DND-41 (cell line): Measurements from ENCODE around the gene SLC37A2.
"Not testable (repeated sequence)": the region's sequence is repeated elsewhere in the genome, so short reads cannot be mapped to it uniquely, and the experiment has no call there.

Source experiments
- CTCF ChIP-seq: IDR thresholded peaks from 2 replicates; pipeline ENCODE4 v1.5.1; 2012; ENCODE audit warnings: borderline replicate concordance, low read length, moderate library complexity, mild to moderate bottlenecking; ENCODE audit not compliant: poor library complexity, severe bottlenecking; ENCODE audit errors: extremely low read depth
- EZH2 ChIP-seq: IDR thresholded peaks from 3 replicates; pipeline ENCODE4 v1.6.1; 2012; ENCODE audit warnings: borderline replicate concordance, low read depth, mild to moderate bottlenecking, moderate library complexity, low read length, inconsistent platforms; ENCODE audit not compliant: severe bottlenecking

DNA sequence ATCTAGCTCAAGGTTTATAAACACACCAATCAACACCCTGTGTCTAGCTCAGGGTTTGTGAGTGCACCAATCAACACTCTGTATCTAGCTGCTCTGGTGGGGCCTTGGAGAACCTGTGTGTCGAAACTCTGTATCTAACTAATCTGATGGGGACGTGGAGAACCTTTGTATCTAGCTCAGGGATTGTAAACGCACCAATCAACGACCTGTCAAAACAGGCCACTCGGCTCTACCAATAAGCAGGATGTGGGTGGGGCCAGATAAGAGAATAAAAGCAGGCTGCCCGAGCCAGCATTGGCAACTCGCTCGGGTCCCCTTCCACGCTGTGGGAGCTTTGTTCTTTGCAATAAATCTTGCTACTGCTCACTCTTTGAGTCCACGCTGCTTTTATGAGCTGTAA, 27.0 kb downstream of the SLC37A2 start:
- not testable (repeated sequence) for TF ChIP-seq EZH2, CTCF
